B cell (primary cell): Measurements from ENCODE around the gene HMGN3. TPM values are rescaled to one million over a fixed set of nuclear protein-coding genes. Genes with fewer than 3 reads are reported as not detected.

Experiments
- ATAC-seq: fragments of 200-7000 bp; cut with Tn5 transposase; one replicate; pipeline ENCODE4 v1.10.0; 2021; ENCODE audit warnings: low read depth, mild to moderate bottlenecking, moderate number of reproducible peaks, moderate library complexity
- CTCF ChIA-PET: fragments of 350-600 bp; sonication (Branson Sonifier 250); formaldehyde crosslinking; loops from one replicate; lab custom pipeline; 2021; ENCODE audit warnings: antibody characterized with exemption, inconsistent platforms; lab: Charles Lee
- POLR2A ChIA-PET: fragments of 350-600 bp; sonication (Branson Sonifier 250); formaldehyde crosslinking; loops from one replicate; lab custom pipeline; 2021; ENCODE audit warnings: antibody characterized with exemption; lab: Charles Lee
- DNase-seq: peaks from one replicate; pipeline ENCODE4 v3.0.0; 2013
- H2AFZ ChIP-seq: 2 replicates; pipeline ENCODE4 v1.6.1; 2012; ENCODE audit warnings: mild to moderate bottlenecking, low read depth, low read length; ENCODE audit not compliant: insufficient read depth, poor library complexity, severe bottlenecking
- H3K27ac ChIP-seq, 2 donors: 1 replicate in 1 of 2; 2 replicates in 1 of 2; pipeline ENCODE4 v1.5.1; 2012 to 2013; ENCODE audit warnings: low read length in 2 of 2, mild to moderate bottlenecking in 2 of 2, moderate library complexity in 1 of 2
- H3K27me3 ChIP-seq, 4 experiments: fragments of 200-600 bp in 1 of 4; sonication (generic) in 1 of 4; replicated peaks in 1 of 4; 1 replicate in 2 of 4; 2 replicates in 2 of 4; pipeline versions ENCODE4 v1.6.1 to v1.7.0; 2013 to 2016; ENCODE audit warnings: low read length in 3 of 4, mild to moderate bottlenecking in 2 of 4, mixed read lengths in 1 of 4, moderate library complexity in 1 of 4; ENCODE audit not compliant: insufficient read depth in 4 of 4, control insufficient read depth in 3 of 4; ENCODE audit errors: control extremely low read depth in 1 of 4
- H3K36me3 ChIP-seq, 2 experiments: replicated peaks in 1 of 2; 1 replicate in 1 of 2; 2 replicates in 1 of 2; pipeline versions ENCODE4 v1.6.1 to v1.7.1; 2013; ENCODE audit warnings: low read length in 1 of 2; ENCODE audit not compliant: insufficient read depth in 2 of 2, control insufficient read depth in 1 of 2; ENCODE audit errors: control extremely low read depth in 1 of 2, extremely low read depth in 1 of 2
- H3K4me1 ChIP-seq, 2 donors: fragments of 200-600 bp in 1 of 2; sonication (generic) in 1 of 2; 1 replicate in 1 of 2; 2 replicates in 1 of 2; pipeline versions ENCODE4 v1.5.1 to v1.6.1; 2013 to 2017; ENCODE audit warnings: low read length in 2 of 2; ENCODE audit not compliant: control insufficient read depth in 2 of 2, insufficient read depth in 2 of 2
- H3K4me2 ChIP-seq: replicated peaks from 2 replicates; pipeline ENCODE3; 2012; ENCODE audit warnings: mild to moderate bottlenecking, low read depth, low read length; ENCODE audit not compliant: poor library complexity, severe bottlenecking
- H3K4me3 ChIP-seq, 5 experiments: fragments of 200-600 bp in 1 of 5; sonication (generic) in 1 of 5; 1 replicate in 3 of 5; 2 replicates in 2 of 5; pipeline versions ENCODE4 v1.5.1 to v1.7.0; 2011 to 2016; ENCODE audit warnings: low read length in 4 of 5, mild to moderate bottlenecking in 4 of 5, low read depth in 2 of 5, control low read depth in 1 of 5, moderate library complexity in 1 of 5; ENCODE audit not compliant: insufficient read depth in 1 of 5; ENCODE audit errors: control extremely low read depth in 1 of 5, extremely low read depth in 1 of 5
- H3K79me2 ChIP-seq: fragments of 200-600 bp; sonication (generic); one replicate; pipeline ENCODE4 v1.6.0; 2016; ENCODE audit warnings: low read length; ENCODE audit not compliant: control insufficient read depth, insufficient read depth
- H3K9ac ChIP-seq: fragments of 200-600 bp; sonication (generic); 2 replicates; pipeline ENCODE4 v1.6.1; 2017; ENCODE audit warnings: mild to moderate bottlenecking, low read length, moderate library complexity
- H3K9me3 ChIP-seq, 3 donors: one replicate each; pipeline versions ENCODE4 v1.6.1 to v1.7.1; 2013; ENCODE audit warnings: low read length in 2 of 3; ENCODE audit not compliant: control insufficient read depth in 2 of 3, insufficient read depth in 1 of 3; ENCODE audit errors: control extremely low read depth in 1 of 3
- H4K20me1 ChIP-seq: 2 replicates; pipeline ENCODE4 v1.6.0; 2012; ENCODE audit warnings: mild to moderate bottlenecking, low read length; ENCODE audit not compliant: insufficient read depth, control insufficient read depth, poor library complexity, severe bottlenecking
- H3K27ac Mint-ChIP-seq: one replicate; pipeline ENCODE4 v1.8.0; 2021; ENCODE audit warnings: mixed read lengths
- H3K27me3 Mint-ChIP-seq: one replicate; pipeline ENCODE4 v1.8.0; 2021; ENCODE audit warnings: mixed read lengths
- H3K4me1 Mint-ChIP-seq: one replicate; pipeline ENCODE4 v1.8.0; 2021; ENCODE audit warnings: mixed read lengths
- H3K4me3 Mint-ChIP-seq: one replicate; pipeline ENCODE4 v1.8.0; 2021; ENCODE audit warnings: mixed read lengths
- H3K9me3 Mint-ChIP-seq: one replicate; pipeline ENCODE4 v1.8.0; 2022; ENCODE audit warnings: mixed read lengths; ENCODE audit not compliant: insufficient read depth
- EZH2 ChIP-seq: IDR thresholded peaks from 2 replicates; pipeline ENCODE4 v1.6.1; 2012; ENCODE audit warnings: borderline replicate concordance, low read depth, mild to moderate bottlenecking, moderate library complexity, low read length; ENCODE audit not compliant: insufficient read depth, poor library complexity, severe bottlenecking
- WGBS: methylation state at CpG from one replicate; pipeline ENCODE4 v1.1.5; 2013; ENCODE audit warnings: missing lambda C conversion rate; ENCODE audit not compliant: insufficient coverage; 5-methylcytosine and 5-hydroxymethylcytosine counted together
- intact Hi-C: fragments of 100-400 bp; cut with micrococcal nuclease; formaldehyde crosslinking; loops from one replicate; pipeline ENCODE4 v1.10.0; 2022
- polyA plus RNA-seq: library from polyadenylated mRNA; depleted of rRNA; stranded (reverse); fragments of >200 nt; gene quantifications from 2 replicates; pipeline ENCODE4 v1.2.3, GENCODE V29; 2012
- total RNA-seq, 2 donors: library from RNA; stranded (reverse); fragments of 120-200 nt in 1 of 2; gene quantifications; 1 replicate in 1 of 2; 2 replicates in 1 of 2; pipeline versions ENCODE4 v1.2.3 to v1.2.4, GENCODE V29; 2013 to 2022
- TF ChIP-seq, protein P1 (sequence below): fragments of 200-600 bp; IDR thresholded peaks from one replicate; pipeline ENCODE4 v1.8.0; 2022; ENCODE audit warnings: antibody characterized with exemption, mild to moderate bottlenecking

Gene HMGN3
- total and polyA plus RNA-seq, 2 donors (not counting 1 experiment from before 2014, with no cell fraction given) = 40.1 to 44.3 TPM

DNA sequence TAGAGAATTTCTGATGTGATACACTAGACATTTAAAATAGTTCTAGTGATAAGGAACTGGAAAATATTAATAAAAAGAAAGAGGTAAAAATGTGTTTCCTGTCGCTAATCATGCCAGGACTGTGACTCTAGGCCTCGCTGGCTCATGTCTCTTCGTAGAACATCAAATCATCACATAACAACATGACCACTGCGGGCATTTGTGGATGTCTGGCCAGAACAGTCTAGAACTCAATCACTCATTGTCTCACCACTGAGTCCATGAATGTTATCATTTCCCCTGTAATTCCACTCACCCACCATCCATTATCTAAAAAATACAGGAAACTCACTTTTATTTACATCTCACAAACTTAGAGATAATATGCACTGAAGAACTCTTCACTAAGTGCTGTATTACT is 3.4 kb downstream of the HMGN3 start:
- DNase-seq = no peak
- peaks cover 26% of the 10 kb centered on the region for H3K79me2 ChIP-seq
- TF ChIP-seq, protein P1, sequence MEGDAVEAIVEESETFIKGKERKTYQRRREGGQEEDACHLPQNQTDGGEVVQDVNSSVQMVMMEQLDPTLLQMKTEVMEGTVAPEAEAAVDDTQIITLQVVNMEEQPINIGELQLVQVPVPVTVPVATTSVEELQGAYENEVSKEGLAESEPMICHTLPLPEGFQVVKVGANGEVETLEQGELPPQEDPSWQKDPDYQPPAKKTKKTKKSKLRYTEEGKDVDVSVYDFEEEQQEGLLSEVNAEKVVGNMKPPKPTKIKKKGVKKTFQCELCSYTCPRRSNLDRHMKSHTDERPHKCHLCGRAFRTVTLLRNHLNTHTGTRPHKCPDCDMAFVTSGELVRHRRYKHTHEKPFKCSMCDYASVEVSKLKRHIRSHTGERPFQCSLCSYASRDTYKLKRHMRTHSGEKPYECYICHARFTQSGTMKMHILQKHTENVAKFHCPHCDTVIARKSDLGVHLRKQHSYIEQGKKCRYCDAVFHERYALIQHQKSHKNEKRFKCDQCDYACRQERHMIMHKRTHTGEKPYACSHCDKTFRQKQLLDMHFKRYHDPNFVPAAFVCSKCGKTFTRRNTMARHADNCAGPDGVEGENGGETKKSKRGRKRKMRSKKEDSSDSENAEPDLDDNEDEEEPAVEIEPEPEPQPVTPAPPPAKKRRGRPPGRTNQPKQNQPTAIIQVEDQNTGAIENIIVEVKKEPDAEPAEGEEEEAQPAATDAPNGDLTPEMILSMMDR = no peak
- TF ChIP-seq EZH2 = no peak
- intact Hi-C loops = loop anchor here (5.0 kb wide), 1 partner anchor 546 kb away; no protein-coding TSS in a partner anchor
- Mint-ChIP-seq H3K4me1 (peaks cover 19% of the 10 kb centered on the region), H3K4me3 (no peak overlapping the region), H3K27me3 (no peaks in the 10 kb centered on the region), H3K9me3 (no peaks in the 10 kb centered on the region), H3K27ac (no peak overlapping the region)
- no peaks in the 10 kb centered on the region for H3K36me3 ChIP-seq
- H3K4me1 ChIP-seq = peaks cover 5 to 7% of the 10 kb centered on the region in 2 donors
- 100% methylated on average over 1 of the region's 4 CpGs for WGBS
- POLR2A ChIA-PET = no interaction called here
- ATAC-seq = no peak
- no peak overlapping the region for H3K4me2 ChIP-seq
- H3K9ac ChIP-seq = no peak overlapping the region
- no peaks in the 10 kb centered on the region for H3K27me3 ChIP-seq
- H4K20me1 ChIP-seq = peaks cover 7% of the 10 kb centered on the region
- H3K9me3 ChIP-seq = no peaks in the 10 kb centered on the region
- H2AFZ ChIP-seq = no peak overlapping the region
- H3K27ac ChIP-seq = no peak overlapping the region
- CTCF ChIA-PET = no interaction called here
- H3K4me3 ChIP-seq = no peak overlapping the region

DNA sequence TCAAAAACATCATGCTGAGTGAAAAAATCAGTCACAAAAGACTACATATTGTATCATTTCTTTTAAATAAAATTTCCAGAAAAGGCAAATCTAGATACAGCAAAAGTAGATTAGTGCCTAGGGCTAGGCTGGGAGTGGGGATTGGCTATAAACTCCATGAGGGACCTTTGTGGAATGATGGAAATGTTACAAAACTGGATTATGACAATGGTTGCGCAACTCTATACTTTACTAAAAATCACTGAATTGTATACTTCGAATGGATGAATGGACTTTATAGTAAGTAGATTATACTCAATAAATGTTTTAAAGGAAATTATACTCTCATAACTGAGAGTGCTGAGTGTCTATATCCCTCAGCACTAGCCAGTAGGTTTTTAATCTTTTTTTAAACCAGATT is 4.3 kb downstream of the HMGN3 start:
- intact Hi-C loops = loop anchor here (5.0 kb wide), 1 partner anchor 547 kb away; no protein-coding TSS in a partner anchor
- Histone ChIP-seq H3K4me2 (no peak overlapping the region), H2AFZ (no peak overlapping the region), H3K79me2 (peaks cover 26% of the 10 kb centered on the region), H3K27ac (no peak overlapping the region), H3K9me3 (no peaks in the 10 kb centered on the region), H3K36me3 (no peaks in the 10 kb centered on the region), H3K4me1 (peaks cover 5 to 7% of the 10 kb centered on the region in 2 donors), H3K27me3 (no peaks in the 10 kb centered on the region), H4K20me1 (peaks cover 9% of the 10 kb centered on the region), H3K9ac (no peak overlapping the region), H3K4me3 (no peak overlapping the region)
- H3K9me3 Mint-ChIP-seq = no peaks in the 10 kb centered on the region
- ChIA-PET CTCF (no interaction called here), POLR2A (no interaction called here)
- WGBS = no CpG with 5 or more reads among the region's 2 CpGs
- H3K27me3 Mint-ChIP-seq = no peaks in the 10 kb centered on the region
- no peak for DNase-seq
- TF ChIP-seq, protein P1 = no peak
- no peak for TF ChIP-seq EZH2
- ATAC-seq = no peak
- H3K4me1 Mint-ChIP-seq = peaks cover 19% of the 10 kb centered on the region
- H3K4me3 Mint-ChIP-seq = no peak overlapping the region
- H3K27ac Mint-ChIP-seq = no peak overlapping the region
